ENCODE measurements around the gene FAM110A.
"Not testable (repeated sequence)": the region's sequence is repeated elsewhere in the genome, so short reads cannot be mapped to it uniquely, and the experiment has no call there.

FAM110A gene

DNA sequence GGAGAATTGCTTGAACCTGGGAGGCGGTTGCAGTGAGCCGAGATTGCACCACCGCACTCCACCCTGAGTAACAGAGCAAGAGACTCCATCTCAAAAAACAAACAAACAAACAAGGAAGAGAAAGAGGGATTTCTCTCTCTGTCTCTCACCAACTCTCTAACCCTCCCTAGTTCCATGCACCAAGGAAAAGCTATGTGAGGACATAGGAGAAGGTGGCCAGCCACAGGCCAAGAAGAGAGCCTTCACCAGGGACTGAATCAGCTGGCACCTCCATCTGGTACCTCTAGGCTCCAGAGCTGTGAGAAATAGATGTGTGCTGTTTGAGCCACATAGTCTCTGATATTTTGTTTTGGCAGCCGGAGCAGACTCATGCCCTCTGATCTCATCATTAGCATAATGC, 9.0 kb upstream of the FAM110A start:
- ATAC-seq = no peak

DNA sequence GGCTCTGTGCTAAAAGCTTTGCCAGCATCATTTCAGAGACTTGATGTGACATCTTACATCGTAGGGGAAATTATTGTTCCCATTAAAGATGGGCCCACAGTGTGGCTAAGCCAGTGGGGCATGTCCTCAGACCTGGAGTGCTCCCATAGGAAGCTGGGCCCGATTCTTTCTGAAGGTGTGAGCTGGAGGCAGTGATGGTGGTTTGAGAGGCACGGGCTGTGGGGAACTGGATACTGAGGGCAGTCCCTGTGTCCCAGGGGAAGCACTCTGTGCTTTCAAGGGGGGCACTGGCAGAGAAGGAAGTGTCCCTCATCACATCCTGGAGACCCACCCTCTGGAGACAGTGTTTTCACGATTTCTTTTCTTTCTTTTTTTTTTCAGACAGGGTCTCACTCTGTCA, 8.6 kb upstream of the FAM110A start:
- ATAC-seq = no peak

DNA sequence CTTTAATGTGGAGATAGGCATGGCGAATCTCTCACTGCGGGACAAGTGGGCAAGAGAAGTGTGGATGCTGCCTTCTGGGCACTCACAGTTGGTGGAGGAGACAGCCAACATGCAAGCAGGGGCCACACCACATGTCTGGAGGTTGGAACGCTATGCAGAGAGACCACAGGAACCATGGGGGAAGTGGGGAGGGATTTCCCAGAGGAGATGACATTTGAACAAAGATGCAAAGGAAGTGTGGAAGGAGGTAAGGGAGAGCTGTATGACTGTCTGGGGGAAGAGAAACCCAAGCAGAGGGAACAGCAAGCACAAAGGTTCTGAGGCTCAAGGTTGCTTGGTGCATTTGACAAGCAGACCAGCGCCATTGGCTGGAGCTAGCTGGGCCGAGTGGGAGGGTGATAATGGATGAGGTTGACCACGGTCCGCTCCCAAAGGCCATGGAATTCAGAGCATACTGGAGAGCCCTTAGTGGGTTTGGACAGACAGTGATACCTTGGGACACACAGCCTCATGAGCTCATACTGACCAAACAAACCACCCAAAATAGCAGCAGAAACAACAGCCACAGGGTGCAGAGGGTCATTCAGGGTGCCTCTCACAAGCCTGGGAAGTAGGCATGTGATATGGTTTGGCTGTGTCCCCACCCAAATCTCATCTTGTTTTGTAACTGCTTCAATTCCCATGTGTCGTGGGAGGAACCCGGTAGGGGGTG, 7.6 kb upstream of the FAM110A start:
- ATAC-seq = no peak

DNA sequence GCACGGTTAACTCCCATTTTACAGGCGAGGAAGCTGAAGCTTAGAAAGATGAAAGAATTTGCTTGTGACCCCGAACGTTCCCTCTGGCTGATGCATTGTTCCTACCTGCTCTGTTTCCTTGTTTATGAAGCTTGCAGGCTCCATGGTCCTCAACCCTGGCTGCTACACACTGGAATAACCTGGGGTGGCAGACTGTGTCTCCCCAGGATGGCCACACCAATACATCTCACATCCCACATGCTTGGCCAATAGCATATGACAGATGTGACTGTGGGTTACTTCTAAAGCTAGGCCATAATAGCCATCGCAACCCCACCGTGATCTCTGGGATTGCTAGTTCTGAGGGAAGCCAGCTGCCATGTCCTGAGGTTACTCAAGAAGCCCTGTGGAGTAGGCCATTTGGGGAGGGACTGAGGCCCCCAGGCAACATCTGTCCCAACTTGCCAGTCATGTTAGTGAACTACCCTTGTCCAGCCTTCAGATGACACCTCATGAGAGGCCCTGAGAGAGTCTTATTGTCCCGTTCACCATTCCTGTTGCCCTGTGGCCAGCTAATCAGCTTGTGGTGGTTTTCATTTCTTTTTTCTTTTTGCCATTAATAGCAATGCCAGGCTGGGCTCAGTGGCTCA, 6.7 kb upstream of the FAM110A start:
- no peak for ATAC-seq

DNA sequence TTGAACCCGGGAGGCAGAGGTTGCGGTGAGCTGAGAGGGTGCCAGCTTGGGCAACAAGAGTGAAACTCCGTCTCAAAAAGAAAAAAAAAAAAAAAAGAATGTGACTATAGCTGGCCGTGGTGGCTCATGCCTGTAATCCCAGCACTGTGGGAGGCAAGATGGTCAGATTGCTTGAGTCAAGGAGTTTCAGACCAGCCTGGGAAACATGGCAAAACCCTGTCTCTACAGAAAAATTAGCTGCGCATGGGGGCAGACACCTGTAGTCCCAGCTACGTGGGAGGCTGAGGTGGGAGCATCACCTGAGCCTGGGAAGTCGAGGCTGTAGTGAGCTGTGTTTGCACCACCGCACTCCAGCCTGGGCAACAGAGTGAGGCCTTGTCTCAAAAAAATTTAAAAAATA, 5.5 kb upstream of the FAM110A start:
- not testable (repeated sequence) for ATAC-seq

DNA sequence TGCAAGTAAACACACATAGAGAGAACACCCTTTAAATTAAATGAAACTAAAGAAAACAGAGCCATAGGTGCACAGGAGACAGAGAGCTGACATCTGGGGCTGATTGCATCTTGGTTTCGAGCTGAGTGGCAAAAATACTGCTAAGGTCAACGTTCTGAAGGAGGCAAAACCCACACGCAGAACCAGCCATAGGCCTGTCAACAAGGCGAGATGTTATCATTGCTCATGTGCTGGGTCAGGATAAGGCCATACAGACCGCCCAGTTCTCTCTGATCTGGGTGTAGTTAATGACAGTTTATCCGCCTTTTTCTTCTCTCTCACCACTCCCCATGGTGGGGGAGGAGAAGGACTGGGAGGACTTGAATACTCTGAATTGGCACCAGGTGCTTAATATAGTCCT, 4.5 kb upstream of the FAM110A start:
- ATAC-seq = peak in 1 of 2 donors; percentile 3

DNA sequence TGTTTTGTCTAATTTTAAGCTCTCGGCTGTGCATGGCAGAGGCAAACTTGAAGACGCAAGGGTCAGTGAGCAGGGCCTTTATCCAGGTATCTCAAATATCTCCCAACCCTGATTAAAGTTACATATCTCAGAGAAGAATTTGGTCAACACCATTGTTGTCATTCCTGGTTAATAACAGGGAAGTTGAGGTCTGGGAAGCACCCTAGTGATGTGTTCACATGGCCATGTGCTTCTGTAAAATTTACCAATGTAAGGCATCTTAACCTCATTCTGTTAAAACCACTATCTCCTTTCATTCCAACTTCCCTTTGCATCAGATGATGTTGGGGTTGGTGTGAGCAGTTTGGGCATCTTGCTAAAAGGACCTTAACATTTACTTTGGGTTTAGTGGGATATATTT, 4.0 kb upstream of the FAM110A start:
- no peak for ATAC-seq

DNA sequence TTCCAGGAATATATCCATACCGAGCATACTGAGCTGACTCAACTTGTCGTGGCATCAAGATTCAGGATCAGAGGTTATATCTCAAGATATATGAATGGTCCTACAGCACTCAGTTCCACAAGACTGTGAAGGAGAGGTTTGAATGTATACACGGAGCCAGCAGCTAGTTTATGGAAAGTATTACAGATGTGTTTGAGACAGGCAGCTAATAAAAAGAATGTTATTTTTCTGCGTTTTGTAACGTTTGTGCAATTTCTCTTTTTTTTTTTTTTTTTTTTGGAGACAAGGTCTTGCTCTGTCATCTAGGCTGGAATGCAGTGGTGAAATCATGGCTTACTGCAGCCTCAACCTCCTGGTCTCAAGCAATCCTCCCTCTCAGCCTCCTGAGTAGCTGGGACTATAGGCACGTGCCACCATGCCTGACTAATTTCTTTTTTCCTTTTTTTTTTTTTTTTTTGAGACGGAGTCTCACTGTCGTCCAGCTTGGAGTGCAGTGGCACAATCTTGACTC, 3.4 kb upstream of the FAM110A start:
- no peak for ATAC-seq

DNA sequence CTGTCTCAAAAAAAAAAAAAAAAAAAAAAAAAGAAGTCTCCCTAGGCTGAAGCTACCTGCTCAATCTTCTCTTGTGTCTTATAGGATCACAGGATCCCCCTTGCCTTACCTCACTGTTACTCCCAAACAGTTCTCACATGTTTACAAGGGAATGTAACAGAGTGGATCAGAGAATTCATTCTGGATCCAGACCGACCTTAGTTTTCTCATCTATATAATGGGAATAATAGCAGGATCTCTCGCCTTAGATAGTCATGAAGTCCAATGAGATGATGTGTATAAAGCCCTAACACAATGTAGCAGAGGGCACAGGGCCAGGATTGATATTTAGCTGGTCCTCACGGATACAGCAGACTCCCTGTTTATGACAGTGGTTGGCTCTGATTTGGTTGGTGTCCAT, 2.3 kb upstream of the FAM110A start:
- ATAC-seq = no peak

DNA sequence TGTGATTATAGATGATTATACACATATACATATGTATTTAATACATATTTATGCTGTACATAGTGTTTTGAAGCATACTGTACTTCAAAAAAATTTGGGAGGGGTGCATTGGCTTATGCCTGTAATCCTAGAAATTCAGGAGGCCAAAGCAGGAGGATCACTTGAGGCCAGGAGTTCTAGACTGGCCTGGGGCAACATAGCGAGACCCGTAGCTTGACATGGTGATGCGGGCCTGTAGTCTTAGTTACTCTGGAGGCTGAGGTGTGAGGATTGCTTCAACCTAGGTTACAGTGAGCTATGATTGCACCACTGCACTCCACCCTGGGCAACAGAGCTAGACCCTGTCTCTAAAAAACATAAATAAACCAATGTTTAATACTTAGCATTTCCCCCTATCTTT, 1.6 kb upstream of the FAM110A start:
- ATAC-seq = no peak

DNA sequence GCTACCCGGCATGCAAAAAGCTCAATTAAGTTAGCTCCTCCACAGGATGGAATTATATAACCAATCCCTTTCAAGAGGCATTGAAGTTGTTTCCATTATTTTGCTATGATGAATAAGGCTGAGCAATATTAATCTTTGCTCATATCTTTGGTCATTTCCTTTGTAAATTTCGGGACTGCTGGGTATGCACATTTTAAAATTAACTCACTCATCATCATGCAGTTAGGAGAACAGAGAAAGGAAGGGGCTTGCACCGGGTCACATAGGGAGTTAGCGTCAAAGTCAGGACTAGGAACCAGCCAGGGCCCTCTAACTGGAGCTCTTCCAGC, 430 bp upstream of the FAM110A start:
- peak; percentile 24 to 36 for ATAC-seq

DNA sequence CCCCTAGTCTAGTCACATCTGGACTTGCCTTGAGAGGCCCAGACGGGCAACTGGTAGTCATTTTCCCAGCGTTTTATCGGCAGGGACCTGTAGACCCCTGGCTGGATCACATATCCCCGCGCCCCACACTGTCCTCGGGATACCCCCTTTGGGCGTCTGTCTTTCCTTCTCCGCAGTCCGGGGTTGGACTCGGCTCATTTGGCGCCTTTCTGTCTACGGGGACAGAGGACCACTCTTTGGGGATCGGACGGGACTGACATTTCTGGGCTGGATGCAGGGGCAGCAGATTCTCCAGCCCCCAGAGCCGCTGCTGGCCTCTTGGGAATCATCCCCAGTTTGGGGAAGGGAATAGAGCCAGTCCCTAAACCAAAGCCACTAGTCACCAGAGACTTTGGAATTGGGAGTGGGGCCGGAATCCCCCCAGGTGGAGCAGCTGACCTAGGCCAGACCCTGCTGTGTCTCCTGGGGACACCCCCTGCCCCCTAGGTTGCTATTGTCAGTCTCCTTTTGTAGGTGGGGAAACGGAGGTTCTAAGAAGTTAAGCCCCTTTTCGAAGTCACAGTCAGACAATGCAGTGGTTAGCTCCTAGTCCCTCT, 734 bp downstream of the FAM110A start:
- no peak for ATAC-seq

DNA sequence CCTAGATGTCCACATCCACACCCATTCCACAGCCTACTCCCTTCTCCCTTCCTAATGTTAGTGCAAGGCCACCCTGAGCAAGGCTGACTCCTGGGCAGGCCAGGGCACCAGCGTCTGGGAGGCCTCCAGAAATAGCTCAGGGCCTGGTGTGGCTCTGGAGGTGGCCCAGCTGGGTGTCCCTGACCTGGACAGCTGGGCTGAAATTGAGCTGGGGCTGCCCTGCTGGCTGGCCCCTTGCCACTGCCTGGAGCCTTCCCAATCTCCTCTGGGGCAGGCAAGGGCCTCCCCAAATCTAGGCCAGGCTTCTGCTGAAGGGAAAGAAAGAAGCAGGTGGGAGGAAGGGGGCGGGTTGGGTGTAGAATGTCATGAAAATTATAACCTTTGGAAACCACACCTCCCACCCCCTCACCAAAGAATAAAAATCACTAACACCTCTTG, 2.1 kb downstream of the FAM110A start:
- ATAC-seq = no peak

DNA sequence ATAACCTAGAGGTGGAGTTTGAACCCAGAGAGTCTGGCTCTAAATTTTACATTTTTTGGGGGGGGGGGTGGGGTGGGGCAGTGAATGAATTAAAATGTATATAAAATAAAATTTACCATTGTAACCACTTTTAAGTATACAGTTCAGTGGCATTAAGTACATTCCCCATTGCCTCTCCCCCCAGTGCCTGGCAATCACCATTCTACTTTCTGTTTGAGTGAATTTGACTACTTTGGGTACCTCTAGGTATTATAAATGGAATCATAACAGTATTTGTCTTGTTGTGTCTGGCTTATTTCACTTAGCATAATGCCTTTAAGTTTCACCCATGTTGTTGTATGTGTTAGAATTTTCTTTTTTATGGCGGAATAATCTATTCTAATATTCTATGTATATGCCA, 2.7 kb downstream of the FAM110A start:
- peak in 1 of 2 donors; percentile 30 for ATAC-seq

DNA sequence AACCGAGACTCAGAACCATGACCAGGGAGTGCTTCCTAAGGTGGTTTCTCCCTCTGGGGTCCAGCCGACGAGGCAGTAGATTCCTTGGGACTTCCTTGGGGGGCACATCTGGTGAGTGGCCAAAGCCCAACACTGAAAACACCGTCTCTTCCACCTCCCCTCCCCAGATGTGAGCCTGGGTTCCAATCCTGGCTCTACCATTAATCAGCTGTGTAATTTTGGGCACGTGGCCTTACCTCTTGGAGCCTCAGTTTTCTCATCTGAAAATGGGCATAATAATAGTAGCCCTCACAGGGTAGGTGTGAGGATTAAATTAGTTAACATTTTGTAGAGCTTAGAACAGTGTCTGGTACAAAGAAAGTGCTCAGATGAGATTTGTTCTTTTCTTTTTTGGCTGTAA, 5.5 kb downstream of the FAM110A start:
- ATAC-seq = no peak

DNA sequence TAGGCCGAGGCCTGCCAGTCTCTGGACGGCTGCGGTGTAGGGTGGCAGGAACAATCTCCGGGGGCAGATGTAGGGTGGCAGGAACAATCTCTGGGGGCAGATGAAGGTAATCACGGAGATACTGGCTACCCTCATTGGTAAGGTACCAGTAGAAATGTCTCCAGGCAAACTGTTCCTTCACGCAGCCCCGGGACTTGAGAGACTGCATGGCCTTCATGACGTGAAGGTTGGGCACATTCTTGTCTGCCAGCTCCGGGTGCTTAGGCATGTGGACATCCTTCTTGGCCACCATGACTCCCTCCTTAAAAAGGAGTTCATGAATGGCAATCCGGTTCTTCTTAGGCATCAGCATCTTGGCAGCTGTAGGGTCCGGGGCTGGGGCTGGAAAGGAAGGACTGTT, 6.1 kb downstream of the FAM110A start:
- no peak for ATAC-seq

DNA sequence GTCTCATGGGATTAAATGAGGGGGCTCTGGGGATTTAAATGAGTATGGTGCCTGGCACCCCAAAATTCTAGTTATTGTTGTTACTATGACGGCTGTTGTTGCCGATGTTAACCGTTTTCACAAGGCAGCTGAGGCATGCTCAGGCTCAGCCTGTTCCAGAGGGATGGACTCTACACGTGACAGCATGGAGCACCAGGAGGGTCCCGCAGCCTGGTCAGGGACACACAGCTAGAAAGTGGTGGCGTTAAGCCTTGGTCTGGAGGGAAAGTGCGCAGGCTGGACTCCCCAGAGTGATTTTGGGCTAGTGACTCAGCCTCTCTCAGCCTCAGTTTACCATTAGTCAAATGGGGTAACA, 7.0 kb downstream of the FAM110A start:
- no peak for ATAC-seq

DNA sequence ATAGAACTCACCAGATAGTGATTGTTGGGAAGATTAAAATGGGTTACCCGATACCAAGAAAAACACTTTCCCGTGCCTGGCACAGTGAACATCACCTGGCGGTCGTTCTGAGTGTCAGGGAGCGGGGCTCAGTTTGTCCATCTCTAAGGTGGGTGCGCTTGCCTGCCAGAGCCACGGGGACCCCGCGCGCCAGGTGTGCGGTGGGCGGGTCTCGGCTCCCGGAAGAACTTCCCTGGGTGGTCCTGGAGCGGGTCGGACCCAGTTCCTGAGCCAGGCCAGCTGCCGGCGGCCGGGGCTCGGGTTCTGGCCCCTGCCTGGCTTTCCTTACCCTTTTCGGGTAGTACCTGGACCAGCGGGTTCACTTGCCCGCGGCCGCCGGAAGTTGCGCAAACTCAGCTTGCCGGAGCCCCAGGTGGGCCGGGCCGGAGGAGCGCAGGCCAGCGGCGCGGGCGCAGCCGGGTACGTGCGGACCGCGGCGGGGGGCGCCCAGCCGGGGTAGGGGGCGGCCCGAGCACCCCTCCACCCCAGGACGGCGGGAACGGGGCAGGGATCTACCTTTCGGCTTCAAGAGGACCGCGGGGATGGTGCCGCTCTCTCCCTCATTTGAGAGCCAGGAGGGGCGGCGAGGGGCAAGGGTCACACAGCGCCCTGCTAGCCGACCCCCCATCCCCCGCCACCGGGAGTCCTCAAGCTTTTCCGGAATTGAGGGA, 7.5 kb downstream of the FAM110A start:
- no peak for ATAC-seq

DNA sequence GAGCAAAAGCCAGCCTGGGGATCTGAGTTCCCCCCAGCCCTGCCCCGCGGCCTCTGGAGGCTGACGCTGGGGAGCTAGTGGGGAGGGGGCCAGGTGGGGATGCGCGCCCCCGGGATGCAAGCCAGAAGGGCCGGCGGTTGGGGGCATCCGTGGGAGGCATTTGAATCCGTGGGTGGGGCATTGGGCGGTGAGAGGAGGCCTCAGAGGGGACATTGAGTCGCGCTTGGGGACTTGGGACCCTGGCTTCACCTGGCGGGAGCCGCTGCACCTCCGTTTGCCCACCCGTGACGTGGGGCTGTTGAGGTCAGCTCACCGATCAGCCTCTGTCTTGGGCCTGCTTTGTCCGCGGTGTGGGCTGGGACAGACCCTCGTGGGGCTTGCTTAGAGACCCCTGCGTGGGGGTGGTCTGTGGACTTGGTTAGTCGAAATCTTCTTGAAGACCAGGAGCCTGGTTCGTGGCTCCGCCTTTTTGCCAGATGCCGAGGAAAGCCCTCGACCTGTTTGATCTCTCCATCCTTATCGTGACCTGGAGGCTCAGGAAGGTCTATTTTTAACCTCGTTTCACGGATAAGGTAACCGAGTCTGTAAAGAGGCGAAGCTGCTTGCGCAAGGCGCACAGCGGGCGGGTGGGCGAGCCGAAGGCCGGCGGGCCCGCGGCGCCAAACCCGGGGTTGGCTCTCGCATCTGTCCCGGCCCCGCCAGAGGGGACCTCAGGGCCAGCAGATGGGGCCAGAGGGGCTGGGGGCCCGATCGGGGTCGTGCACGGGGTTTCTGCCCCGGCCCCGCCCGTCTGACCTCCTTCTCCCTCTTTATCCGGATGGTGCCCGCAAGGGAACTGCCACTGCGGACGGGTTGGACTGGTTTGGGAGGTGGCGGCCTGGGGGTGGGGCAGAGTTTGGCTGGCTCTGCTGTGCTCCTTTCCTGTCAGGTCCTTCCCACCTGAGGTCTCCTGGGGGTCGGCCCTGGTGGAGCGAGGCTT, 8.3 kb downstream of the FAM110A start:
- ATAC-seq = no peak

DNA sequence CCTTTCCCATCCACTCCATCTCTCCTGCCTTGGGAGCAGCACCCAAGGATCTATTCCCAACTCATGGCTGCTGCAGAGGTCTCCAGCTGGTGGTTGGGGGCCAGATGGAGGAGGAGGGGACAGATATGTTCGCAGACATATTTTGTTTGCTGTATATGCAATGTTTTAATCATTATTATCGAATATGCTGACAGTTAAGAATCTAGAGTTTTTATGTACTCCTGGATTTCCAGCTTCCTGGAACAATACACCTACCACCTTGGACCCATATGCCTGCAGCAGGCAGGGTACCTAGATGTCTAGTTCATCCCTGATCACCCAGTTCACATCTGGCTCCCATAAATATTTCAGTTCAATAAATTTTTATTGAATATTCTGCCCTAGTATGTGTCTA, 9.0 kb downstream of the FAM110A start:
- no peak for ATAC-seq

DNA sequence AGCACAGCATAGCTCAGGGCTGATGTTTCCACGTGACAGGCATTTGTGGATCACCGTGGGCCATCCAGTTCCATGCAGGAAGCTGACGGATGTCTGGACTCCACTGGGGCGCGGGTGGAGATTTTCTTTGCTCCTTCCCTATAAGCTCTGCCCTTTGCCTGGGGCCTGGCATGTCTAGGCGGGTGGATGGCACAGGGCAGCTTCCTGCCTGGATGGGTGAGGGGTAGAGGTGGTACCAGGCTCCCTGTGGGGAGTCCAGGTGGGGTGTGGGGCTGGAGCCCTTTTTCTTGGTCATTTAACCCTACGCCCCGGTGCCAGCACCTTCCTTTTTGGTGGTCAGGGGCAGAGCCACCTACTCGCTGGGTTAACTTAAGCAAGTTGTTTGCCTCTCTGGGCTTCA, 10.4 kb downstream of the FAM110A start:
- ATAC-seq = no peak

DNA sequence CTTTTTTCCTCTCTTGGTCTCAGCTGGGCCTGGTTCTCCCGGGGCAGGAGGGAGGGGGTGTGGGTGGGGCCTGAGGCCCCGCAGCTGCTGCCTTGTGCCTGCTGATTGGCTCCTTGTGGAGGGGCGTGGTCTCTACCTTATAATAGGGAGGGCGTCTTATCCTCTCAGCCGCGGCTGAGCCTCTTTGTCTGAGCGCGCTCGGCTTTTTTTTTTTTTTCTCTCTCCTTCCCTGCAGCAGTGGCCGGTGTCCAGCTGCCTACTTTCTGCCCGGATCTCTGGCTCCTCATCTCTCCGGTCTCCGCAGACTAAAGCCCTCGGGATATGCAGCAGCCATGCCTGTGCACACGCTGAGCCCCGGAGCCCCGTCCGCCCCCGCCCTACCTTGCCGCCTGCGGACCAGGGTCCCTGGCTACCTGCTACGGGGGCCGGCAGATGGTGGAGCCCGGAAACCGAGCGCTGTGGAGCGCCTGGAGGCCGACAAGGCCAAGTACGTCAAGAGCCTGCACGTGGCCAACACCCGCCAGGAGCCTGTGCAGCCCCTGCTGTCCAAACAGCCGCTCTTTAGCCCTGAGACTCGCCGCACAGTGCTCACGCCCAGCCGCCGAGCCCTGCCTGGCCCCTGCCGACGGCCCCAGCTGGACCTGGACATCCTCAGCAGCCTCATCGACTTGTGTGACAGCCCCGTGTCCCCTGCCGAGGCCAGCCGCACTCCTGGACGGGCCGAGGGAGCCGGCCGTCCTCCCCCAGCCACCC, 11.1 kb downstream of the FAM110A start:
- peak; percentile 95 for ATAC-seq
